Gastroesophageal sphincter (tissue), 3 donors: Measurements from ENCODE around the gene PLEKHH3.

ENCODE experiments used
- CTCF ChIP-seq, 4 experiments: fragments of 200-600 bp in 2 of 4; fragments of 450-650 bp in 2 of 4; sonication (generic) in 1 of 4; IDR thresholded peaks; one replicate each; pipeline ENCODE4 v1.5.1; 2017 to 2019; ENCODE audit warnings: antibody characterized with exemption in 4 of 4, mild to moderate bottlenecking in 2 of 4, moderate library complexity in 2 of 4
- EP300 ChIP-seq: sonication (generic); formaldehyde crosslinking; IDR thresholded peaks from one replicate; pipeline ENCODE4 v1.6.1; 2017; ENCODE audit warnings: antibody characterized with exemption, mild to moderate bottlenecking

- TF ChIP-seq EP300, result no peak
- no peak for TF ChIP-seq CTCF (IDR thresholded peaks at IDR 0.05)
Measured at GRCh38 chr17:42672038-42672437, 4.8 kb downstream of the PLEKHH3 start.
